PC-9 (cell line): ENCODE measurements around the gene PLEKHA6. TPM values are rescaled to one million over a fixed set of nuclear protein-coding genes. Genes with fewer than 3 reads are reported as not detected.
A peak's percentile ranks its signal among the peaks of the same experiment; 100 is the strongest.

Source experiments
- BruUV-seq: library from RNA; stranded (reverse); fragments of 400-500 nt; replicated peaks from 2 replicates; lab custom pipeline; 2021; lab: Mats Ljungman, UMichigan
- CTCF ChIA-PET: fragments of 300-600 bp; sonication (Branson Sonifier 250); formaldehyde crosslinking; loops from one replicate; lab custom pipeline; 2022; ENCODE audit warnings: antibody characterized with exemption; lab: Charles Lee
- POLR2A ChIA-PET: fragments of 300-600 bp; sonication (Branson Sonifier 250); formaldehyde crosslinking; loops from one replicate; lab custom pipeline; 2022; ENCODE audit warnings: antibody characterized with exemption; ENCODE audit not compliant: unreplicated experiment; lab: Charles Lee
- DNase-seq, 2 experiments: peaks; one replicate each; pipeline versions ENCODE4 v3.0.0 to v3.0.0-alpha.2; 2015 to 2022; ENCODE audit warnings: mixed read lengths in 1 of 2
- H2AFZ ChIP-seq: fragments of 200-600 bp; sonication (generic); 2 replicates; pipeline ENCODE4 v1.8.1; 2017; ENCODE audit warnings: antibody characterized with exemption
- H3F3A ChIP-seq: fragments of 200-600 bp; sonication (generic); 2 replicates; pipeline ENCODE4 v1.8.1; 2017; ENCODE audit warnings: antibody characterized with exemption, mild to moderate bottlenecking, low read depth; ENCODE audit not compliant: insufficient read depth
- H3K27ac ChIP-seq: fragments of 200-600 bp; sonication (generic); 2 replicates; pipeline ENCODE4 v1.6.1; 2016; ENCODE audit warnings: mixed run types
- H3K27me3 ChIP-seq: fragments of 200-600 bp; sonication (generic); 2 replicates; pipeline ENCODE4 v1.6.1; 2016; ENCODE audit warnings: low read depth, mixed run types; ENCODE audit not compliant: insufficient read depth
- H3K36me3 ChIP-seq: fragments of 200-600 bp; sonication (generic); 2 replicates; pipeline ENCODE4 v1.6.1; 2016; ENCODE audit warnings: low read depth, mixed run types
- H3K4me1 ChIP-seq: fragments of 200-600 bp; sonication (generic); replicated peaks from 2 replicates; pipeline ENCODE4 v1.6.1; 2016; ENCODE audit warnings: mixed run types; ENCODE audit not compliant: insufficient read depth
- H3K4me2 ChIP-seq: fragments of 200-600 bp; sonication (generic); 2 replicates; pipeline ENCODE4 v1.6.1; 2017; ENCODE audit warnings: mixed run types
- H3K4me3 ChIP-seq: fragments of 200-600 bp; sonication (generic); 2 replicates; pipeline ENCODE4 v1.6.1; 2016; ENCODE audit warnings: mixed run types
- H3K79me2 ChIP-seq: fragments of 200-600 bp; sonication (generic); 2 replicates; pipeline ENCODE4 v1.6.1; 2017; ENCODE audit warnings: low read depth, mixed run types
- H3K9me2 ChIP-seq: fragments of 200-600 bp; sonication (generic); 2 replicates; pipeline ENCODE4 v1.8.1; 2017; ENCODE audit warnings: mild to moderate bottlenecking; ENCODE audit not compliant: insufficient read depth
- H3K9me3 ChIP-seq: fragments of 200-600 bp; sonication (generic); 2 replicates; pipeline ENCODE4 v1.8.1; 2016; ENCODE audit warnings: low read depth; ENCODE audit not compliant: insufficient read depth
- H4K20me1 ChIP-seq: fragments of 200-600 bp; sonication (generic); 2 replicates; pipeline ENCODE4 v1.8.1; 2017; ENCODE audit not compliant: insufficient read depth
- EZH2 ChIP-seq: fragments of 200-600 bp; sonication (generic); IDR thresholded peaks from 2 replicates; pipeline ENCODE4 v1.8.0; 2017; ENCODE audit warnings: antibody characterized with exemption, low read depth
- intact Hi-C: fragments of 100-400 bp; cut with micrococcal nuclease; formaldehyde crosslinking; loops from one replicate; pipeline ENCODE4 v1.10.0; 2022; ENCODE audit not compliant: unreplicated experiment
- total RNA-seq: library from RNA; stranded (reverse); gene quantifications from 2 replicates; pipeline ENCODE4 v1.2.3, GENCODE V29; 2021
- TF ChIP-seq, protein P1 (sequence below): fragments of 200-600 bp; sonication (generic); conservative IDR thresholded peaks from 2 replicates; pipeline ENCODE4 v1.6.1; 2017; ENCODE audit warnings: mixed run types, antibody characterized with exemption, mild to moderate bottlenecking, moderate library complexity

PLEKHA6 gene
- total RNA-seq, 1 experiment from 2014 or later = 52.0 TPM

DNA sequence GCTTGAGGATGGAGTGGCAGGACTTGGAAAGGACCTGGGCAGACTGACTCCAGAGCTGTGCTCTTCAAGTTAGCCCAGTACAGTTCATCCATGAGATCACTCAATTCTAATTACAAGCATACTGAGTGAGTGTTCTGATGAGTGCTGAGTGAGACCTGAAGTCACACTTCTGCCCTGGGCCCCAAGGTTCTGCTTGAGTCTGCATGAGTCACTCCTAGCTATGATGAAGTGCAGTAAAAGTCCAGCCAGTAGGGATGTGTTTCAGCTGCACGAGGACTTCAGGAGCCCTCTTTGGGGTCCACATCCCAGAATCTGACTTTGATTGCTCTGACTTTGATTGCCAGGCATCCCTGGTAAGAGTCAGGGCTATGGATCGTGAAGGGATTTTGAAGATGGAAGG lies 35.8 kb downstream of the PLEKHA6 start:
- peak in 1 of 2 experiments; percentile 61 for DNase-seq
- peaks cover 58% of the 10 kb centered on the region for H3K79me2 ChIP-seq
- no peaks in the 10 kb centered on the region for H4K20me1 ChIP-seq
- ChIA-PET CTCF (interaction anchor here (0.6 kb wide), 1 partner anchor 11 kb away, joined by 14 read pairs; no protein-coding TSS in a partner anchor), POLR2A (interaction anchor here (0.7 kb wide), 1 partner anchor 46 kb away, joined by 3 read pairs; no protein-coding TSS in a partner anchor)
- no peaks in the 10 kb centered on the region for H3K9me3 ChIP-seq
- H3K27ac ChIP-seq = 0 out of 2 replicates have a peak overlapping the region, but pooled peaks have one; percentile 3
- no TSS peak for BruUV-seq
- H3K4me3 ChIP-seq = no peak overlapping the region
- H3K27me3 ChIP-seq = no peaks in the 10 kb centered on the region
- H2AFZ ChIP-seq = no peak overlapping the region
- TF ChIP-seq, protein P1, sequence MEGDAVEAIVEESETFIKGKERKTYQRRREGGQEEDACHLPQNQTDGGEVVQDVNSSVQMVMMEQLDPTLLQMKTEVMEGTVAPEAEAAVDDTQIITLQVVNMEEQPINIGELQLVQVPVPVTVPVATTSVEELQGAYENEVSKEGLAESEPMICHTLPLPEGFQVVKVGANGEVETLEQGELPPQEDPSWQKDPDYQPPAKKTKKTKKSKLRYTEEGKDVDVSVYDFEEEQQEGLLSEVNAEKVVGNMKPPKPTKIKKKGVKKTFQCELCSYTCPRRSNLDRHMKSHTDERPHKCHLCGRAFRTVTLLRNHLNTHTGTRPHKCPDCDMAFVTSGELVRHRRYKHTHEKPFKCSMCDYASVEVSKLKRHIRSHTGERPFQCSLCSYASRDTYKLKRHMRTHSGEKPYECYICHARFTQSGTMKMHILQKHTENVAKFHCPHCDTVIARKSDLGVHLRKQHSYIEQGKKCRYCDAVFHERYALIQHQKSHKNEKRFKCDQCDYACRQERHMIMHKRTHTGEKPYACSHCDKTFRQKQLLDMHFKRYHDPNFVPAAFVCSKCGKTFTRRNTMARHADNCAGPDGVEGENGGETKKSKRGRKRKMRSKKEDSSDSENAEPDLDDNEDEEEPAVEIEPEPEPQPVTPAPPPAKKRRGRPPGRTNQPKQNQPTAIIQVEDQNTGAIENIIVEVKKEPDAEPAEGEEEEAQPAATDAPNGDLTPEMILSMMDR = no peak
- TF ChIP-seq EZH2 = no peak
- peak overlapping the region; percentile 20; the same call in 1 of the 2 replicates for H3K4me2 ChIP-seq
- peaks cover 40% of the 10 kb centered on the region for H3F3A ChIP-seq
- no peaks in the 10 kb centered on the region for H3K36me3 ChIP-seq
- peaks cover 51% of the 10 kb centered on the region for H3K4me1 ChIP-seq
- H3K9me2 ChIP-seq = no peaks in the 10 kb centered on the region
- intact Hi-C loops = loop anchor here (5.0 kb wide), 1 partner anchor 37 kb away; no protein-coding TSS in a partner anchor

DNA sequence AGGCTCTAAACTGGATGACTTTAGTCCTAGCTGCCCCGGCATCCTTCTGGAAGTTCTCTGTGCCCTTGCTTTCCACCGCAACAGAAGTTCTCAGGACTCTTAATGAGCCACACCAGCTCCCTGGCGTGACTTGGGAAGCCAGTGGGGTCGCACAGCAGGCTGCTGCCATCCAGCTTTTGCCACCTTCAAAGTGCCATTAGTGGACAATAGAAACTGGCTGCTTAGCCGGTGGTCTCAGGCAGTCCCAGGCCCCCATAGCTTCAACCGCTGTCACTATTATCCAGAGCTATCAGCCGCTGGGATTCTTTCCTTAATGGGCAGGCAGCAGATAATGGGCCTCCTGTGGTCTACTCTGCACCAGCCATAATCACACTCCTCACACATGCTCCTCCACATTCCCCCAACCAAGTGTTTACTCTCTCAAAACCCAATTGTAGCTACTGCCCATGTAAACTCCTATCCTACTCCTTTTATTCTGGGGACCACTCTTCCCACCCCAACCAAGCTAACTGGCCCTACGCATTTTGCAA lies 37.3 kb downstream of the PLEKHA6 start:
- Histone ChIP-seq H3K27me3 (no peaks in the 10 kb centered on the region), H2AFZ (no peak overlapping the region), H3K79me2 (peaks cover 63% of the 10 kb centered on the region), H3K4me3 (no peak overlapping the region), H4K20me1 (no peaks in the 10 kb centered on the region), H3K4me1 (peaks cover 63% of the 10 kb centered on the region), H3K27ac (peak overlapping the region; percentile 4; the same call in 1 of the 2 replicates), H3K4me2 (no peak overlapping the region; the same call in 1 of the 2 replicates), H3K9me3 (no peaks in the 10 kb centered on the region), H3K36me3 (no peaks in the 10 kb centered on the region), H3F3A (peaks cover 42% of the 10 kb centered on the region), H3K9me2 (no peaks in the 10 kb centered on the region)
- ChIA-PET CTCF (no interaction called here), POLR2A (no interaction called here)
- BruUV-seq = no TSS peak
- TF ChIP-seq, protein P1 = no peak
- no peak for TF ChIP-seq EZH2
- intact Hi-C loops = loop anchor here (5.0 kb wide), 1 partner anchor 35 kb away; no protein-coding TSS in a partner anchor
- no peak for DNase-seq

DNA sequence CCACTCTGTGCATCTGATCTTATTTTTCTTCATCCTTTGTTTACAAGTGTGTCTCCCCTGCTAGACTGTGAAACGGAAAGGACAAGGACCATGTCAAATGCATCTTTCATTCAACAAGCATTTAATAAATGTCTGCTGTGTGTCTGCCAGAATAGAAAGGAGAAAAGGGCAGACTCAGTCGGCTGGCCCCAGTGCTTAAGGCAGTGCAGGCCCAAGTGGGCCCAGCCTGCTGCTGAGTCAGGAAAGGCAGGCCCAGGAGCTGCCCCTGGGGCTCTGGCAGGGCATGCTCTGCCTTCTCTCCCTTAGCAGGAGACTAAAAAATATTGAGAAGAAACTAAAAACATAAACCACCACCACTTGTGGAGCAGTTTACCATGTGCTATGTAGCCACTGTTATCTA lies 38.1 kb downstream of the PLEKHA6 start:
- Histone ChIP-seq H2AFZ (no peak overlapping the region), H4K20me1 (no peaks in the 10 kb centered on the region), H3K27ac (peak overlapping the region; percentile 4; the same call in 1 of the 2 replicates), H3K36me3 (no peaks in the 10 kb centered on the region), H3K27me3 (no peaks in the 10 kb centered on the region), H3K9me3 (no peaks in the 10 kb centered on the region), H3K4me3 (no peak overlapping the region), H3K9me2 (no peaks in the 10 kb centered on the region), H3K79me2 (peaks cover 64% of the 10 kb centered on the region), H3F3A (peaks cover 42% of the 10 kb centered on the region), H3K4me2 (no peak overlapping the region), H3K4me1 (peaks cover 70% of the 10 kb centered on the region)
- TF ChIP-seq, protein P1 = no peak
- TF ChIP-seq EZH2 = no peak
- intact Hi-C loops = loop anchor here (5.0 kb wide), 1 partner anchor 34 kb away; no protein-coding TSS in a partner anchor
- ChIA-PET CTCF (no interaction called here), POLR2A (no interaction called here)
- no peak for DNase-seq
- no TSS peak for BruUV-seq
